ENCODE results near the gene SLC2A6.
A peak's percentile ranks its signal among the peaks of the same experiment; 100 is the strongest.
"Not testable (repeated sequence)": the region's sequence is repeated elsewhere in the genome, so short reads cannot be mapped to it uniquely, and the experiment has no call there.

SLC2A6 gene

DNA sequence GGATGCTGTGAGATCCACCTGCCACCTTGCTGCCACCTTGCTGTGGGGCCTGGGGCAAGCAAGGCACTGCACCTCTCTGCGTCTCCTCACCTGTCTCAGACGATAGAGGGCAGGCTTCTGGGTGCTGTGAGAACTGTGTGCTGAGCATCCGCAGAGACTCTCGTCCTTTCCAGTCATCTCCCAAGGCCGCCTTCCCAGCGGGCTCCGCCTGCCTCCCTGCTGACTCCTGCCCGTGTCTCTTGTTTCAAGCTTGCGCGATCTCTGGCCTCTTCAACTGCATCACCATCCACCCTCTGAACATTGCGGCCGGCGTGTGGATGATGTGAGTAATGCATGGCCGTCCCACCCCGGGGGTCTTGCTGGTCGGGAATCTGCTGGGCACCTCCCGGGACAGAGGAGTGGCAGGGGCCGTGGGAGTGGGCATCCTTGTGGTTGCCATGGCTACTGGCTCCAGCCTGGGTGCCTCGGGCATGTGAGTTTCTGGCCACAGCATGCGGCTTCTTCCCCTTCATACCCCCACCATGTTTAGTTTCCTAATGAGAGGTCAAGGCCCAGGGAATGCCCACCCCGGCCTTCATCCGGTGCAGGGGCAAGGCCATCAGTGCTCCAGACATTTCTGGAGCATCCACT is 15.6 kb downstream of the SLC2A6 start:
- DNase-seq (ENCODE audit: low read depth, low spot score), result no peak

DNA sequence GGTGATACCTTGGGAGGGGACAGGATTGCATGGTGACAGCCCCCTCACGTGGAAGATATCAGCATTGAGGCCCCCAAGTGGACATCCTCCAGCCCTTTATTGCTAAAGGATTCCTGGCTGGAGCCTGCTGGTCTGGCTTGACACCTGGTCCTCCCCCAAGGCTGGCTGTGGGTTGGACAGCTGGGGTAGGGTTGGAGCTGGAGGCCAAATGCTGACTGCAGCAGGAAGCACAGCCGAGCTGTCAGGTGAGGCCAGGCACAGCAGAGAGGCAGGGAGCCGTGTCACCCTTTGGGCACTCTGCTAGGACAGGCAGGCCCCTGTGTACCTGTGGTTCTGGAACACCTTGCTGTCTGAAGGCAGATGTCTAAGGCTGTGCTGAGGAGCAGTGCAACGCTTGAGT is 16.9 kb downstream of the SLC2A6 start:
- no peak for DNase-seq (ENCODE audit: low read depth, low spot score)

DNA sequence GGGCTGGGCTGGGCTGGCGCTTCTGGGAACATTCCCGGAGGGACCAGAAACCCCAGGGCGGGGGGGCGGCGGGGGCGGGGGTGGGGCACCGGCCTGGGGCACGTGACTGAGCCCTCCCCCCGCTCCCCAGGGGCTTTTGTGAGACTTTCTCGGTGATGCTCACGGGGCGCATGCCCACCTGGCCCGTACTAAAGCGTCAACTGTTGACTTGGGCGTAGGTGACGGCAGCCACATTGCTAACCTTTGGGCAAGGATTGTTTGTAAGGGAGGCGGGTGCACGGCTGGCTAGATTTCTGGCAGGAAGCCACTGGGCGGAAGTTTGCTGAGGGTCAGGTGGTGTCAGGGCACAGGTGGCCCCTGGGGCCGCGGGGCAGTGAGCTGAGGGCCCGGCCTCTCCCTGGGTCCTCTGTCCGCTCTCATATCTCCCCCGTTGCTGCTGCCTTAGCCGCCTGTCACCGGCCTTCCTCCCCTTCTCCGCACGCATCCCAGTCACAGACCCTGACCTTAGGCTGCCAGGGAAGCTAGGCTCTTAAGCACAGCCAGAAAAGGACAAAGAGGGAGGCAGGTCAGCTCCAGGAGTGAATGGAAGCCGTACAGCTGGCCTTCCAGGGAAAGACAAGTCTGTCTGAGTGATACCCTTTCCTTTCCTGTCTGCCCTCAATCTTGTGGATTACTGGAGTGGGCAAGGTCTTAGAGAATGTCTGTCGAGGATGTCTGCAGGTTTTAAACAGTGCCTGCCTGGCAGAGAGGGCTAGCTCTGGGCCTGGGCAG is 18.3 kb downstream of the SLC2A6 start:
- DNase-seq (ENCODE audit: low read depth, low spot score), result peak; percentile 71

DNA sequence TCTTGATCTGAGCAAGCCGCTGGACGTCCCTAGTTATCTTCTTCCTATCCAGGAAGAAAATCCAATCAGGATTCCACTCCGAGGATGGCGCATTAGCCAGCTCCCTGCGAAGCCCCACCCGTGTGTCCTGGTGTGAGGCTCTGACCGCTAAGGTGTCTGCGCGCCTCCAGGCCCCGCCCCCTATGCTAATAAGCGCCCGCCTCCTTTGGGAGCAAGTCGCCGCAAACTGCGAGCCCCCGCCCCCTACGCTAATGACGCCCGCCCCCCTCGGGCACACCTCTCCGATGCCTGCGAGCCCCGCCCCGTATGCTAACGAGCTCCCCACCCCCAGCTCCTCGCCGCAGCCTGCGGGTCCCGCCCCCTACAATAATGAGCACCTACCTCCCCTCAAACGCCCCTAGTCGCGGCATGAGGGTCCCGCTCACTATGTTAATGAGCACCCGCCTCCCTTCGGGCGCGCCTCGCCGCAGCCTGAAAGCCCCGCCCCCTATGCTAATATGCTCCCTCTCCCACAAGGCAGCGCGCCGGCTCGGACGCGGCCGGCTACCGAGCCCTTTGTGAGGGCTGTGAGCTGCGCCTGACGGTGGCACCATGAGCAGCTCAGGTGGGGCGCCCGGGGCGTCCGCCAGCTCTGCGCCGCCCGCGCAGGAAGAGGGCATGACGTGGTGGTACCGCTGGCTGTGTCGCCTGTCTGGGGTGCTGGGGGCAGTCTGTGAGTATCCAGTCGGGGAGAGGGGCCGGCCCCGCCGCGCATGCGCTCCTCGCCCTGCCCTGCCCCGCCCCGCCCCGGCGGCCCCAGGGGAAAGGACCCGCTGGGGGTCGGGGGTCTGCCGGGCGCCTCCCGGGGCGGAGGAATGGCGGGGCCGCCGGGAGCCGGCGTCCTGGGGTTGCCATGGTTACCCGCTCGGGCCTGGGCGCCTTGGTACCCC is 19.2 kb downstream of the SLC2A6 start, which contains the start of gene CACFD1:
CACFD1 (plus strand) TSS at position 503 of the 929 bp plus-strand sequence; CDS start at position 592, 89 bp downstream.
- peak; percentile 99 for DNase-seq (ENCODE audit: low read depth, low spot score)

DNA sequence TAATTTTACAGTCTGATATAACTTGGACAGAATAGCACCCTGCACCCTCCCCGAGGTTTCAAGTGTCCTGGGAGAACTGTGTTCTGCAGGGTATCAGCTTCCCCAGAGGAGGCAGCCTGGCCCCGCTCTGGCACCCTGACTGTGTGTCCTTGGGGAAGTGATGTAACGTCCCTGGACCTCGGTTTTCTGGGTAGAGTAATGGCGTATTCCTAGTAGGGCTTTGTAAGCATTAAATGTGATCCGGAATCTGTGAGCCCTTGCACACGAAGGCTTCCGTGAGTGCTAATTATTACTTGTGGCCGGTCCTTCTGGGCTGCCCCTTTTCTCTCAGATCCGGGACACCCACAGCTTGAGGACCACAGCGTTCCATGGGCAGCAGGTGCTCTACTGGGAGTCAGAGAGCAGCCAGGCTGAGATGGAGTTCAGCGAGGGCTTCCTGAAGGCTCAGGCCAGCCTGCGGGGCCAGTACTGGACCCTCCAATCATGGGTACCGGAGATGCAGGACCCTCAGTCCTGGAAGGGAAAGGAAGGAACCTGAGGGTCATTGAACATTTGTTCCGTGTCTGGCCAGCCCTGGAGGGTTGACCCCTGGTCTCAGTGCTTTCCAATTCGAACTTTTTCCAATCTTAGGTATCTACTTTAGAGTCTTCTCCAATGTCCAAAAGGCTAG is 20.1 kb downstream of the SLC2A6 start:
- DNase-seq (ENCODE audit: low read depth, low spot score), result no peak

DNA sequence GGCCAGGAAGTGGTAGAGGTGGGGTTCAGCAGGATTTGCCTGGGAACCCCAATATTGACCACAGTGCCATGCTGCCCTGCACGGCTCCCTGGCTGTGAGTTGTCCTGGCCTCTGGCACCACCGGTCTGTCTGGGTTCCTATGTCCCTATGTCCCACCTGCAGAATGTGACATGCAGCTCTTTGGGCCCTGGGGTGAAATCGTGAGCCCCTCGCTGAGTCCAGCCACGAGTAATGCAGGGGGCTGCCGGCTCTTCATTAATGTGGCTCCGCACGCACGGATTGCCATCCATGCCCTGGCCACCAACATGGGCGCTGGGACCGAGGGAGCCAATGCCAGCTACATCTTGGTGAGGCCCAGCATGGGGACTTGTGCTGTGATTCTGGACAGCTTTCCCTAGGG is 21.2 kb downstream of the SLC2A6 start:
- DNase-seq (ENCODE audit: low read depth, low spot score), result no peak

DNA sequence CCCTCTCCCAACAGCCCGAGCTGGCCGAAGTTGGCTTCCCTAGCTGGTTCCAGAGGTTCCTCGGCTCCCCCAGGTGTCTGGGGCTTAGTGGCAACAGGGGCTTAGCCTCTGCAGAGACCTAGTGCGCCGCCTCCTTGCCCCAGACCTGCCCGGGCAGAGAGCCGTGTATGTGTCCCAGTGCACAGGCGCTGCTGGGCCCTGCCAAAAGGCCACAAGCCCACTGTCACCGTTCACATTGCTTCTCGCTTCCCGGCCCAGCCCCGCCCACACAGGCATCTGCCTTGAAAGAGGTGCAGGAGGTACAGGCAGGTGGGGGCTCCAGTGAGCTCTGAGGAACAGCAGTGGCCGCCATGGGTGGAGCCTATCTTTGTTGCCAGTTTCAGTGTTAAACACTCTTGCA is 21.7 kb downstream of the SLC2A6 start:
- DNase-seq (ENCODE audit: low read depth, low spot score), result peak; percentile 44

DNA sequence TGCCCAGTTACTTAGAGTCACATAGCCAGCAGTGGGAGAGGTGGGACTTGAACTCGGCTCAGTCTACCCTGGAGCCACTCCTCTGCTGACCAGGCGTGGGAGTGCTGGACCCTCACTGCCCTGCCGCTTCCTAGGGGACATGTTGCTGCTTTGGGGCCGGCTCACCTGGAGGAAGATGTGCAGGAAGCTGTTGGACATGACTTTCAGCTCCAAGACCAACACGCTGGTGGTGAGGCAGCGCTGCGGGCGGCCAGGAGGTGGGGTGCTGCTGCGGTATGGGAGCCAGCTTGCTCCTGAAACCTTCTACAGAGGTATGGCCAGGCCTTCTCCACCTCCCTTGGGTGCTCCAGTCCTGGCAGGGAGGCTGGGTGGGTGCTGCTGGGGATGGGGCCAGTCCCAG is 22.5 kb downstream of the SLC2A6 start:
- no peak for DNase-seq (ENCODE audit: low read depth, low spot score)

DNA sequence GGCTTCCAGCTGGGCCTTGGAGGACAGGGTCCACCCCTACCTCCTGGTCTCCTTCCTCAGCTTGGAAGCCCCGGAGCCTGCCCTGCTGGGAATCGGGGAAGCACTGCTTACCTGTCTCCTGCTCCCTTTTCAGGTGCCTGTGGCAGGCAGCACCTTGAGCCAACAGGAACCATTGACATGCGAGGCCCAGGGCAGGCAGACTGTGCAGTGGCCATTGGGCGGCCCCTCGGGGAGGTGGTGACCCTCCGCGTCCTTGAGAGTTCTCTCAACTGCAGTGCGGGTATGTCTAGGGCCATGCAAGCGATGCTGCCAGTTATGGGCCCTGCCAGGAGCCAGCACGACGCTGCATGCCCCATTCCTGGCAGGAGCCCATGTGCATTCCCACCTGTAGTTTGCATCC is 23.0 kb downstream of the SLC2A6 start:
- no peak for DNase-seq (ENCODE audit: low read depth, low spot score)

DNA sequence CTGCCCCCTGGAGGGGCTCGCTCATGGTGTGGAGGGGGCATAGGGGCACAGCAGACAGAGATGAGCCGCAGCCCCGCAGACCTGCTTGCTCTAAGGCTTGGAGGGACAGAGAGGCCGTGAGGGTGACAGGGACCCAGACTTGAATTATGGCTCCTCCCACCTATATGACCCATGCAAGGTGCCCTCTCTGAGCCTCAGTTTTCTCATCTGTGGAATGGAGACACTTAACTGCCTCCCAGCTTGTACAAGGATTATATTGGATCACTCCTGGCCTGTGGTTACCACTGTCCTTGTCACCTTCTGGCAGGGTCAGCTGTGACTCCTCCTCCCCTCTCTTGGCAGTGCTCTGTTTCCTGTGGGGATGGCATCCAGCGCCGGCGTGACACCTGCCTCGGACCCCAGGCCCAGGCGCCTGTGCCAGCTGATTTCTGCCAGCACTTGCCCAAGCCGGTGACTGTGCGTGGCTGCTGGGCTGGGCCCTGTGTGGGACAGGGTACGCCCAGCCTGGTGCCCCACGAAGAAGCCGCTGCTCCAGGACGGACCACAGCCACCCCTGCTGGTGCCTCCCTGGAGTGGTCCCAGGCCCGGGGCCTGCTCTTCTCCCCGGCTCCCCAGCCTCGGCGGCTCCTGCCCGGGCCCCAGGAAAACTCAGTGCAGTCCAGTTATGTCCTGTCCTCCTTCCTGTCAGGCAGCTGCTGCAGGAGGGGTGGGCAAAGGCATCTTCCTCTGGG is 23.8 kb downstream of the SLC2A6 start:
- DNase-seq (ENCODE audit: low read depth, low spot score), result no peak

DNA sequence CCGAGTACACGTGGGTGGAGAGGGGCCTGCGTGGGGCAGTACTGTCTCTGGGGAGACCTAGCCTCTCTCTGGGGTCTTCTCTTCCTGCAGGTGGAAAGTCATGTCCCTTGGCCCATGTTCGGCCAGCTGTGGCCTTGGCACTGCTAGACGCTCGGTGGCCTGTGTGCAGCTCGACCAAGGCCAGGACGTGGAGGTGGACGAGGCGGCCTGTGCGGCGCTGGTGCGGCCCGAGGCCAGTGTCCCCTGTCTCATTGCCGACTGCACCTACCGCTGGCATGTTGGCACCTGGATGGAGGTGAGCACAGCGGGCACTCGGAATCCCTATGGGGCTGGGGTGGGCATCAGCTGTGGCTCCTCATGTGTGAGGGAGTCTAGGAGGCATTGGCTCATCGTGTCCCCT is 24.6 kb downstream of the SLC2A6 start:
- DNase-seq (ENCODE audit: low read depth, low spot score), result no peak

DNA sequence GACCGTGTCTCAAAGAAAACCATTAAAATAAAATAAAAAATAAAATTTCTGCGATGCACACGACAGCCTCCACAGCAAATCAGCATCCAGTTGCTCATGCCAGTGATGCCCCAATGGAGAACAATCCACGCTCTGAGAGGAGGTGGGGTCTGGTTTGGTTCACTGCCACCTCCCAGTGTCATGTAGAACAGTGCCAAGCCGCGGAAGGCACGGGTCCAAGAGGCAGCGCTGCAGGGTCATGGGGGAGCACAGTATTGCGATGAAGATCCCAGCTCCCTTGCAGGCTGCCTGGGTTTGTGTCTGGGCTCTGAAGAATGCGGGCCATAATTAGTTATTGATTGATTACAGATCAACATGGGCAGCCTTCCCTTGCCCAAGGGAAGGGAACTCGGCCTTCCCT is 25.2 kb downstream of the SLC2A6 start:
- no peak for DNase-seq (ENCODE audit: low read depth, low spot score)

DNA sequence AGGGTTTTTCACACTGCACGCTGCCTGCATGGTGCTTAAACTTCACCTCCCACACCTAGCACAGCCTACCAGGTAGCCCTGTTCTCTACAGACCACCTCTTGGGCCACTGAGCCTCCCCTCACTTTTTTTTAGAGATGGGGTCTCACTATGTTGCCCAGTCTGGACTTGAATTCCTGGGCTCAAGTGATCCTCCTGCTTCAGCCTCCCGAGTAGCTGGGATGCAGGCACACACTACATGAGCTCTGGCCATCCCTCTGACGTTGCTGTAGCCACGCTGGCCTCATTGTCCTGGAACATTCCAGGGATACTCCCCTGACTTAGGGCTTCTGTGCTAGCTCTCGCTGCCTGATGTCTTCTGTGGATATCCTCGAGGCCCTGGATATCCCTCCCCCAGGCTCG is 26.3 kb downstream of the SLC2A6 start:
- no peak for DNase-seq (ENCODE audit: low read depth, low spot score)

DNA sequence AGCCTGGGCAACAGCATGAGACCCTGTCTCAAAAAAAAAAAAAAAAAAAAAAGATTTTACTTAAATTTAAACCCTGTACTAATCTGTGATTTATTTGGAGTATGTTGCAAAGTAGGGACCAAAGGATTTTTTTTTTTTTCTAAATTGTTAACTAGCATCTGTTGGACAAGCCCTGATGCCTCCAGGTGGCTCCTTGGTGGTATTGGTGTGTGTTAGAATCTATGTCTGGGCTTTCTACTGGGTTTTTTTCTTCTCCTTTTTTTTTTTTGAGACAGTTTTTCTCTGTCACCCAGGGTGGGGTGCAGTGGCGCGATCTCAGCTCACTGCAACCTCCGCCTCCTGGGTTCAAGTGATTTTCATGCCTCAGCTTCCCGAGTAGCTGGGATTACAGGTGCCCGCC is 27.0 kb downstream of the SLC2A6 start:
- DNase-seq (ENCODE audit: low read depth, low spot score), result not testable (repeated sequence)

DNA sequence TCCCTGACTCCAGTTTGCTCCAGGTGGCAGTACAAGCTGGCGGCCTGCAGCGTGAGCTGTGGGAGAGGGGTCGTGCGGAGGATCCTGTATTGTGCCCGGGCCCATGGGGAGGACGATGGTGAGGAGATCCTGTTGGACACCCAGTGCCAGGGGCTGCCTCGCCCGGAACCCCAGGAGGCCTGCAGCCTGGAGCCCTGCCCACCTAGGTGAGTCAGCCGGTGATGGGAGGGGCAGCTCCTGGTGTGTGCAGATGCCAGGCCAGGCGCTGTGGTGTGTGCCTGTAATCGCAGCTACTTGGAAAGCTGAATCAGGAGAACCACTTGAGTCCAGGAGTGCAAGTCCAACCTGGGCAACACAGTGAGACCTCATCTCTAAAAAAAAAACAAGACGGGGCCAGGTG is 29.1 kb downstream of the SLC2A6 start:
- DNase-seq (ENCODE audit: low read depth, low spot score), result no peak

DNA sequence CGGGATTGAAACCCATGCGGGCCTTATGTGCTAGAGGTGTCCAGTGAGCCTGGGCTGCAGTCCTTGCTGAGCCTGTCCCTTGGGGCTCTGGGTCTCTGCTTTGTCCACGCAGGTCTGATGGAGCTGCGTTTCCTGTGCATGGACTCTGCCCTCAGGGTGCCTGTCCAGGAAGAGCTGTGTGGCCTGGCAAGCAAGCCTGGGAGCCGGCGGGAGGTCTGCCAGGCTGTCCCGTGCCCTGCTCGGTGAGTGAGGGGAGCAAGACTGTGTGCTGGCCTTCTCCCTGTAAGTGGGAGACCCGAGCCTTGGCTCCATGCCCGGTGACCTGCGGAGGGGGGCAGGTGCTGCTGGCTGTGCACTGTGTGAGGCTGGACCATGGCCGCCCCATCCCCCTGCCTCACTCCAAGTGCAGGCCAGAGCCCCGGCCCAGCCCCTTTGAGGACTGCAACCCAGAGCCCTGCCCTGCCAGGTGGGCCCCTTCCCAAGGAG is 30.4 kb downstream of the SLC2A6 start:
- DNase-seq (ENCODE audit: low read depth, low spot score), result no peak

DNA sequence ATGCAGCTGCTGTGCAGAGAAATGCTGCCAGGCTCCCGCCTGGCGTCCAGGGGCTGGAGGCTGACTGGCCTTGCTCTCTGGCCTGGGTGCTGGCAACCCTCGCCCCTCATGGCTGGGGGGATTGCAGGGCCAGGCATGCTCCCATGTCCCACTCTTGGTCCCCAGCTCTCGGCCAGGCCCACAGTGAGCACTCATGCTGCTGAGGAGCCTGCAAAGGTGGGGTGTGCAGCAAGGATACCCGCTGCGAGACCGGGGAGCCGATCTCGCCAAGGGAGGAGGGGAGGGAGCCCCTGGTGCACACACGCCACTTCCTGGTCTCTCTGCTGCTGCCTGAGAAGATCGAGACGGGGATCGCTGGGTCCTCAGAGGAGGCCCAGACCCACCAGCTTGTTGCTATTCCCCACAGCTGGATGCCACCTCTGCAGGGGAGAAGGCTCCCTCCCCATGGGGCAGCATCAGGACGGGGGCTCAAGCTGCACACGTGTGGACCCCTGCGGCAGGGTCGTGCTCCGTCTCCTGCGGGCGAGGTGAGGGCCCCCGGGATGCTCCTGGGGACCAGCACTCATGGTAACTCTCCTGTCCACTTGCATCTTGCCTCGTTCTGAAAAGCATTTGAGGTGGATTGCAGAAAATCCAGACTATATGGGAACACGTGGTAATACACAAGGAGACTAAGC is 33.5 kb downstream of the SLC2A6 start:
- DNase-seq (ENCODE audit: low read depth, low spot score), result no peak

DNA sequence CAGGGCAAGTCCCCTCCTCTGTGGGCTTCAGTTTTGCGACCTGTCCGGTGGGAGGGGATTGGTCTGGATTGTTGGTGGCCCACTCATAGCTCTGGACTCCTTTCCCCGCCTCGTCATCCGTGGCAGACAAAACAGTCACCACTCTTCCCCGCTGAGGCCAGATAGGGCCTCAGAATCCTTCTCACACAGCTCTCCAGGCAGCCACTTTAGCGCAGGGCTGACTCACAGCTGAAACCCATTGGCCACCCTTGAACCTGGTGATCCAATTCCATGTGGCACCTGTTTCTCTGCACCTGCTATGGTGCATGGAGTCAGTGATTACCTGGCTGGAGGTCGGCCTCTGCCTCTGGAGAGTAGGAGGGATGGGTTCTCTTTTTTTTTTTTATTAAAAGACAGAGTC is 34.9 kb downstream of the SLC2A6 start:
- no peak for DNase-seq (ENCODE audit: low read depth, low spot score)

DNA sequence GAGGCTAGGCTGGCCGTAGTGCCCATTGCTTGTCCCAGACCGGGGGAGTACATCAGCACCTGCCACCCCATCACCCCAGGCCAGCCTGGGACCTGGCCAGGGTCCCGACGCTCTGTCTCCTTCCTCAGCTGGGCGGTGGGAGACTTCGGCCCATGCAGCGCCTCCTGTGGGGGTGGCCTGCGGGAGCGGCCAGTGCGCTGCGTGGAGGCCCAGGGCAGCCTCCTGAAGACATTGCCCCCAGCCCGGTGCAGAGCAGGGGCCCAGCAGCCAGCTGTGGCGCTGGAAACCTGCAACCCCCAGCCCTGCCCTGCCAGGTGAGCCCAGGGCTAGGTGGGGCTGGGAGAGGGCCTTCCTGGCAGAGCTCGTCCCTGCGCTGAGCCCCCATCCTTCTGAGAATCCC is 35.7 kb downstream of the SLC2A6 start:
- DNase-seq (ENCODE audit: low read depth, low spot score), result no peak

DNA sequence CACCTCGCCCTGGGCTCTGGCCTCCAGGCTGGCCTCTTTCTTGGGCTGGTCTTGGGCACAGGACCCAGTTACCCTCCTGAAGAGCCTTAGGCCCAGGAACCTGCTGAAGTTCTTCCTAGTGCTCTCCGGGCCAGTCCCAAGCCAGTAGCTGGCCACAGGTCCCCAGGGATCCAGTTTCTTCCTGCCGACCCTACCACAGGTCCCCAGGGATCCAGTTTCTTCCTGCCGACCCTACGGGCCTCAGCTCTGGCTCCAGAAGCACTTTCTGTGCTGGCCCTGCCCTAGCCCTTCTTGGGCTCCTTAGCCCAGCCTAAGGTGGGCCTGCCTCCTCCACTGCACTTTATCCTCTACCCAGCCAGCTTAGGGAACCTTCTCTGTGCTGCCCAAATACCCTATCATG is 37.3 kb downstream of the SLC2A6 start:
- no peak for DNase-seq (ENCODE audit: low read depth, low spot score)

Data from ELF-1 (cell line).